K562 (cell line): ENCODE measurements around the gene ZNF775. TPM values are rescaled to one million over a fixed set of nuclear protein-coding genes. Genes with fewer than 3 reads are reported as not detected.

Experiments used
- AFF1 ChIP-seq, 2 experiments: fragments of 450-650 bp; IDR thresholded peaks; 2 replicates each; pipeline ENCODE4 v1.6.1; 2018; ENCODE audit warnings: mild to moderate bottlenecking in 2 of 2, low read depth in 1 of 2; ENCODE audit not compliant: partially characterized antibody in 2 of 2
- ASH1L ChIP-seq: fragments of 450-650 bp; IDR thresholded peaks from 2 replicates; pipeline ENCODE4 v1.6.1; 2018; ENCODE audit warnings: borderline replicate concordance, mild to moderate bottlenecking, low read depth; ENCODE audit not compliant: partially characterized antibody
- CBFB ChIP-seq: sonication (generic); formaldehyde crosslinking; IDR thresholded peaks from 2 replicates; pipeline ENCODE4 v1.4.0; 2020; ENCODE audit warnings: mild to moderate bottlenecking, missing genetic modification reagents
- CHD1 ChIP-seq: fragments of 200-600 bp; sonication (generic); IDR thresholded peaks from one replicate; pipeline ENCODE4 v1.6.1; 2012; ENCODE audit warnings: mild to moderate bottlenecking, moderate library complexity, low read length, inconsistent platforms
- EP300 ChIP-seq: IDR thresholded peaks from 2 replicates; pipeline ENCODE4 v1.6.1; 2012; ENCODE audit warnings: low read length, improper control_type of control experiment
- FOXM1 ChIP-seq, 2 experiments: fragments of 450-650 bp in 1 of 2; sonication (generic) in 1 of 2; formaldehyde crosslinking in 1 of 2; IDR thresholded peaks; 2 replicates each; pipeline versions ENCODE4 v1.6.1 to v1.9.0; 2017 to 2022; ENCODE audit warnings: low read depth in 2 of 2, mild to moderate bottlenecking in 2 of 2, missing genetic modification reagents in 1 of 2, moderate library complexity in 1 of 2
- GATAD2B ChIP-seq: fragments of 450-650 bp; IDR thresholded peaks from 2 replicates; pipeline ENCODE4 v1.6.1; 2017; ENCODE audit warnings: mild to moderate bottlenecking, borderline replicate concordance
- HNRNPLL ChIP-seq: fragments of 200-400 bp; formaldehyde crosslinking; IDR thresholded peaks from 2 replicates; pipeline ENCODE4 v1.6.1; 2017; ENCODE audit warnings: low read length, low read depth, mild to moderate bottlenecking; ENCODE audit not compliant: poor library complexity, severe bottlenecking
- KDM5B ChIP-seq: fragments of 200-600 bp; sonication (generic); IDR thresholded peaks from 2 replicates; pipeline ENCODE4 v1.6.1; 2012; ENCODE audit warnings: low read depth, mild to moderate bottlenecking, moderate library complexity, low read length, control low read depth, inconsistent platforms; ENCODE audit not compliant: insufficient replicate concordance
- NFIC ChIP-seq: fragments of 450-650 bp; IDR thresholded peaks from 2 replicates; pipeline ENCODE4 v1.6.1; 2017; ENCODE audit warnings: mild to moderate bottlenecking, inconsistent platforms
- SREBF2 ChIP-seq: sonication (generic); formaldehyde crosslinking; IDR thresholded peaks from 2 replicates; pipeline ENCODE4 v1.4.0; 2020; ENCODE audit warnings: mild to moderate bottlenecking, missing genetic modification reagents
- U2AF1 ChIP-seq: fragments of 200-400 bp; formaldehyde crosslinking; optimal IDR thresholded peaks from 2 replicates; pipeline ENCODE3; 2017; ENCODE audit warnings: mild to moderate bottlenecking, low read depth, low read length, moderate library complexity
- ZNF175 ChIP-seq: fragments of 200-800 bp; sonication (Bioruptor generic); IDR thresholded peaks from 2 replicates; pipeline ENCODE4 v1.6.1; 2016; ENCODE audit warnings: low read depth, mild to moderate bottlenecking, missing genetic modification characterization, missing compliant biosample characterization
- ZNF655 ChIP-seq: fragments of 250-450 bp; sonication (Bioruptor Pico); IDR thresholded peaks from 2 replicates; pipeline ENCODE4 v1.5.0; 2021
- polyA plus RNA-seq, 8 experiments: library from polyadenylated mRNA; depleted of rRNA in 4 of 8; stranded (reverse) in 5 of 8; unstranded in 3 of 8; fragments of >200 nt; fragmentation: Nextera tagmentation in 2 of 8; fragmentation: Illumina TruSeq in 1 of 8; extraction: Ambion mirVana in 2 of 8; extraction: Trizol in 1 of 8; gene quantifications; 2 replicates each; pipeline versions ENCODE4 v1.2.1 to v1.2.3, GENCODE V29; 2011 to 2014; ENCODE audit warnings: inconsistent platforms in 1 of 8, missing spikeins in 1 of 8
- total RNA-seq, 7 experiments: library from RNA; depleted of rRNA in 6 of 7; stranded (reverse); fragments of >200 nt in 6 of 7; fragmentation: Illumina TruSeq in 2 of 7; extraction: Trizol in 2 of 7; gene quantifications; 2 replicates each; pipeline versions ENCODE4 v1.2.1 to v1.2.3, GENCODE V29; 2011 to 2021; ENCODE audit warnings: low replicate concordance in 1 of 7
- TF ChIP-seq, protein P1 (sequence below), 2 experiments: fragments of 200-800 bp in 1 of 2; sonication (Bioruptor generic) in 1 of 2; sonication (generic) in 1 of 2; formaldehyde crosslinking in 1 of 2; IDR thresholded peaks in 1 of 2; conservative IDR thresholded peaks in 1 of 2; 2 replicates each; pipeline versions ENCODE4 v1.5.0 to v1.6.1; 2016 to 2020; ENCODE audit warnings: missing compliant biosample characterization in 1 of 2, missing genetic modification characterization in 1 of 2, missing genetic modification reagents in 1 of 2
- TF ChIP-seq, protein P2 (sequence below), 3 experiments: IDR thresholded peaks in 2 of 3; conservative IDR thresholded peaks in 1 of 3; 2 replicates each; pipeline ENCODE4 v1.5.1; 2011 to 2012; ENCODE audit warnings: low read length in 3 of 3, mild to moderate bottlenecking in 3 of 3, control low read depth in 2 of 3, improper control_type of control experiment in 1 of 3, inconsistent platforms in 1 of 3, low read depth in 1 of 3, mixed read lengths in 1 of 3, moderate library complexity in 1 of 3; ENCODE audit not compliant: insufficient read depth in 2 of 3

The ZNF775 gene
- total and polyA plus RNA-seq, 9 of the 15 experiments (the other 6 are each of a cell fraction or from before 2014, with no cell fraction given): 0.04 to 18.7 (median 4.9) TPM

GRCh38 chr7:150404805-150405583 lies 25.9 kb downstream of the ZNF775 start (continued):
- TF ChIP-seq, protein P1, sequence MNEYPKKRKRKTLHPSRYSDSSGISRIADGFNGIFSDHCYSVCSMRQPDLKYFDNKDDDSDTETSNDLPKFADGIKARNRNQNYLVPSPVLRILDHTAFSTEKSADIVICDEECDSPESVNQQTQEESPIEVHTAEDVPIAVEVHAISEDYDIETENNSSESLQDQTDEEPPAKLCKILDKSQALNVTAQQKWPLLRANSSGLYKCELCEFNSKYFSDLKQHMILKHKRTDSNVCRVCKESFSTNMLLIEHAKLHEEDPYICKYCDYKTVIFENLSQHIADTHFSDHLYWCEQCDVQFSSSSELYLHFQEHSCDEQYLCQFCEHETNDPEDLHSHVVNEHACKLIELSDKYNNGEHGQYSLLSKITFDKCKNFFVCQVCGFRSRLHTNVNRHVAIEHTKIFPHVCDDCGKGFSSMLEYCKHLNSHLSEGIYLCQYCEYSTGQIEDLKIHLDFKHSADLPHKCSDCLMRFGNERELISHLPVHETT (CRISPR knock-in tag; conservative IDR thresholded peaks at IDR 0.05 in 1 of 2, IDR thresholded peaks at IDR 0.05 in 1 of 2): peak; percentile 89 to 97; a peak in 3 of 4 replicates
- TF ChIP-seq ZNF655 (no peak), FOXM1 (IDR thresholded peaks at IDR 0.05; ENCODE audit: low read depth) (no peak), FOXM1 (CRISPR knock-in tag; IDR thresholded peaks at IDR 0.05; ENCODE audit: low read depth) (peak; percentile 89), GATAD2B (peak; percentile 100; the same call in 1 of the 2 replicates), NFIC (peak; percentile 88), U2AF1 (peak; percentile 95), ZNF175 (0 out of 2 replicates have a peak, but pooled peaks have one; percentile 47), CHD1 (peak; percentile 98), ASH1L (no peak), EP300 (peak; percentile 77), HNRNPLL (peak; percentile 77), KDM5B (peak; percentile 93), CBFB (CRISPR knock-in tag) (peak; percentile 24; the same call in 1 of the 2 replicates), AFF1 (IDR thresholded peaks at IDR 0.05; ENCODE audit: low read depth in 1 of 2, partially characterized antibody in 2 of 2) (peak in 1 of 2 experiments; percentile 92), SREBF2 (CRISPR knock-in tag) (no peak)
- TF ChIP-seq, protein P2, sequence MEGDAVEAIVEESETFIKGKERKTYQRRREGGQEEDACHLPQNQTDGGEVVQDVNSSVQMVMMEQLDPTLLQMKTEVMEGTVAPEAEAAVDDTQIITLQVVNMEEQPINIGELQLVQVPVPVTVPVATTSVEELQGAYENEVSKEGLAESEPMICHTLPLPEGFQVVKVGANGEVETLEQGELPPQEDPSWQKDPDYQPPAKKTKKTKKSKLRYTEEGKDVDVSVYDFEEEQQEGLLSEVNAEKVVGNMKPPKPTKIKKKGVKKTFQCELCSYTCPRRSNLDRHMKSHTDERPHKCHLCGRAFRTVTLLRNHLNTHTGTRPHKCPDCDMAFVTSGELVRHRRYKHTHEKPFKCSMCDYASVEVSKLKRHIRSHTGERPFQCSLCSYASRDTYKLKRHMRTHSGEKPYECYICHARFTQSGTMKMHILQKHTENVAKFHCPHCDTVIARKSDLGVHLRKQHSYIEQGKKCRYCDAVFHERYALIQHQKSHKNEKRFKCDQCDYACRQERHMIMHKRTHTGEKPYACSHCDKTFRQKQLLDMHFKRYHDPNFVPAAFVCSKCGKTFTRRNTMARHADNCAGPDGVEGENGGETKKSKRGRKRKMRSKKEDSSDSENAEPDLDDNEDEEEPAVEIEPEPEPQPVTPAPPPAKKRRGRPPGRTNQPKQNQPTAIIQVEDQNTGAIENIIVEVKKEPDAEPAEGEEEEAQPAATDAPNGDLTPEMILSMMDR (IDR thresholded peaks at IDR 0.05 in 2 of 3, conservative IDR thresholded peaks at IDR 0.05 in 1 of 3; ENCODE audit: insufficient read depth in 2 of 3, low read depth in 1 of 3, low read length in 3 of 3): peak; percentile 42 to 66 (median 51)
